HFFc6 (cell line): ENCODE results near the gene SLC25A40. TPM values are rescaled to one million over a fixed set of nuclear protein-coding genes. Genes with fewer than 3 reads are reported as not detected.
"Not testable (repeated sequence)": the region's sequence is repeated elsewhere in the genome, so short reads cannot be mapped to it uniquely, and the experiment has no call there.

Experiments
- DNase-seq: peaks from one replicate; pipeline ENCODE4 v3.0.0-alpha.2; 2018
- H3K27ac Mint-ChIP-seq: 2 replicates; pipeline ENCODE4 v1.8.0; 2020; ENCODE audit warnings: mild to moderate bottlenecking, mixed read lengths
- H3K27me3 Mint-ChIP-seq: 2 replicates; pipeline ENCODE4 v1.8.0; 2021; ENCODE audit warnings: mild to moderate bottlenecking, moderate library complexity, mixed read lengths; ENCODE audit not compliant: insufficient read depth
- H3K36me3 Mint-ChIP-seq: 2 replicates; pipeline ENCODE4 v1.8.0; 2021; ENCODE audit warnings: low read depth, mixed read lengths
- H3K4me1 Mint-ChIP-seq: 2 replicates; pipeline ENCODE4 v1.8.0; 2020; ENCODE audit warnings: low read depth, mixed read lengths
- H3K4me3 Mint-ChIP-seq: 2 replicates; pipeline ENCODE4 v1.8.0; 2020; ENCODE audit warnings: mild to moderate bottlenecking, moderate library complexity, mixed read lengths
- H3K9me3 Mint-ChIP-seq: 2 replicates; pipeline ENCODE4 v1.8.0; 2020; ENCODE audit warnings: mild to moderate bottlenecking, mixed read lengths
- CTCF ChIP-seq: fragments of 200-600 bp; sonication (generic); IDR thresholded peaks from 2 replicates; pipeline ENCODE4 v1.5.0; 2021; ENCODE audit warnings: antibody characterized with exemption, mild to moderate bottlenecking
- total RNA-seq, 6 experiments: library from RNA; stranded (reverse); fragmentation: NEBNext Ultra II Directional; extraction: Animal tissue kit (Norgen Biotek cat#: 25700); gene quantifications; 2 replicates in 1 of 6; 3 replicates in 5 of 6; pipeline ENCODE4 v1.2.3, GENCODE V29; 2021

SLC25A40 gene
- total RNA-seq, 6 experiments from 2014 or later, result 13.1 to 19.0 (median 15.7) TPM

GRCh38 chr7:87878208-87878735 lies 2.1 kb upstream of the SLC25A40 start:
- Mint-ChIP-seq H3K4me3 (peak overlapping the region; percentile 99), H3K27ac (peak overlapping the region; percentile 97), H3K27me3 (no peaks in the 10 kb centered on the region; the same call in 1 of the 2 replicates), H3K4me1 (peaks cover 45% of the 10 kb centered on the region), H3K9me3 (no peaks in the 10 kb centered on the region), H3K36me3 (no peaks in the 10 kb centered on the region; the same call in 1 of the 2 replicates)
- DNase-seq, result peak; percentile 12
- no peak for TF ChIP-seq CTCF

- H3K36me3 Mint-ChIP-seq, result peaks cover 6% of the 10 kb centered on the region
- DNase-seq, result no peak
- no peaks in the 10 kb centered on the region; the same call in 1 of the 2 replicates for H3K27me3 Mint-ChIP-seq
- TF ChIP-seq CTCF, result no peak
- peaks cover 45% of the 10 kb centered on the region for H3K4me1 Mint-ChIP-seq
- H3K4me3 Mint-ChIP-seq, result peak overlapping the region; percentile 99
- peak overlapping the region; percentile 97 for H3K27ac Mint-ChIP-seq
- H3K9me3 Mint-ChIP-seq, result no peaks in the 10 kb centered on the region; the same call in 1 of the 2 replicates
Observed at GRCh38 chr7:87877366-87878040, 1.3 kb upstream of the SLC25A40 start.

- no peaks in the 10 kb centered on the region; the same call in 1 of the 2 replicates for H3K27me3 Mint-ChIP-seq
- peaks cover 5% of the 10 kb centered on the region; the same call in 1 of the 2 replicates for H3K9me3 Mint-ChIP-seq
- peak overlapping the region; percentile 97 for H3K27ac Mint-ChIP-seq
- H3K4me3 Mint-ChIP-seq, result peak overlapping the region; percentile 99
- DNase-seq, result peak; percentile 50
- peaks cover 13% of the 10 kb centered on the region for H3K36me3 Mint-ChIP-seq
- H3K4me1 Mint-ChIP-seq, result peaks cover 42% of the 10 kb centered on the region
- no peak; the same call in 1 of the 2 replicates for TF ChIP-seq CTCF
Observed at GRCh38 chr7:87876869-87877234, 692 bp upstream of the SLC25A40 start.

- H3K27ac Mint-ChIP-seq, result peak overlapping the region; percentile 97
- peak overlapping the region; percentile 99 for H3K4me3 Mint-ChIP-seq
- peaks cover 27% of the 10 kb centered on the region for H3K36me3 Mint-ChIP-seq
- no peak for TF ChIP-seq CTCF
- peaks cover 15% of the 10 kb centered on the region; the same call in 1 of the 2 replicates for H3K9me3 Mint-ChIP-seq
- peaks cover 35% of the 10 kb centered on the region for H3K4me1 Mint-ChIP-seq
- no peaks in the 10 kb centered on the region; the same call in 1 of the 2 replicates for H3K27me3 Mint-ChIP-seq
- DNase-seq, result no peak
Observed at GRCh38 chr7:87875151-87876039, 765 bp downstream of the SLC25A40 start.

- DNase-seq, result no peak
- H3K4me3 Mint-ChIP-seq, result peak overlapping the region; percentile 99
- TF ChIP-seq CTCF, result no peak
- H3K36me3 Mint-ChIP-seq, result peaks cover 38% of the 10 kb centered on the region
- H3K27ac Mint-ChIP-seq, result no peak overlapping the region
- no peaks in the 10 kb centered on the region; the same call in 1 of the 2 replicates for H3K27me3 Mint-ChIP-seq
- peaks cover 31% of the 10 kb centered on the region for H3K4me1 Mint-ChIP-seq
- H3K9me3 Mint-ChIP-seq, result peaks cover 15% of the 10 kb centered on the region; the same call in 1 of the 2 replicates
Observed at GRCh38 chr7:87874066-87874465, 2.1 kb downstream of the SLC25A40 start.

- peaks cover 39% of the 10 kb centered on the region for H3K36me3 Mint-ChIP-seq
- peaks cover 27% of the 10 kb centered on the region for H3K4me1 Mint-ChIP-seq
Observed at GRCh38 chr7:87873328-87873727, 2.8 kb downstream of the SLC25A40 start.

More at GRCh38 chr7:87873328-87873727, 2.8 kb downstream of the SLC25A40 start:
- not testable (repeated sequence) for H3K4me3 Mint-ChIP-seq, H3K27ac Mint-ChIP-seq, DNase-seq, H3K27me3 Mint-ChIP-seq
- H3K9me3 Mint-ChIP-seq, result peaks cover 15% of the 10 kb centered on the region; the same call in 1 of the 2 replicates
